Ovary (tissue), 9 donors: ENCODE results near the gene FAM20A. TPM values are rescaled to one million over a fixed set of nuclear protein-coding genes. Genes with fewer than 3 reads are reported as not detected.

Source experiments
- DNase-seq, 5 donors: peaks; one replicate each; pipeline ENCODE4 v3.0.0-alpha.2; 2019 to 2020
- H3K27ac ChIP-seq, 2 donors: fragments of 200-600 bp; one replicate each; pipeline versions ENCODE4 v1.5.1 to v1.8.0; 2019 to 2022
- H3K27me3 ChIP-seq: fragments of 200-600 bp; one replicate; pipeline ENCODE4 v1.8.0; 2022
- H3K36me3 ChIP-seq: fragments of 200-600 bp; sonication (generic); one replicate; pipeline ENCODE4 v1.5.1; 2019
- H3K4me1 ChIP-seq: one replicate; pipeline ENCODE4 v1.8.1; 2013; ENCODE audit warnings: mild to moderate bottlenecking, moderate library complexity; ENCODE audit not compliant: insufficient read depth
- H3K4me3 ChIP-seq: fragments of 200-600 bp; sonication (generic); one replicate; pipeline ENCODE4 v1.5.1; 2017
- H3K9me3 ChIP-seq, 2 donors: fragments of 200-600 bp in 1 of 2; sonication (generic) in 1 of 2; one replicate each; pipeline versions ENCODE4 v1.5.1 to v1.8.1; 2013 to 2019; ENCODE audit warnings: mild to moderate bottlenecking in 1 of 2, moderate library complexity in 1 of 2
- EP300 ChIP-seq: sonication (generic); formaldehyde crosslinking; IDR thresholded peaks from one replicate; pipeline ENCODE4 v1.6.1; 2017; ENCODE audit warnings: antibody characterized with exemption
- POLR2A ChIP-seq: fragments of 450-650 bp; IDR thresholded peaks from one replicate; pipeline ENCODE4 v1.6.1; 2017; ENCODE audit warnings: antibody characterized with exemption, mild to moderate bottlenecking, moderate library complexity
- WGBS, 3 donors: extraction: QIAGEN DNeasy Blood & Tissue Kit in 1 of 3; methylation state at CpG; one replicate each; pipeline versions ENCODE4 v1.1.5 to v1.1.7; 2013 to 2017; 5-methylcytosine and 5-hydroxymethylcytosine counted together
- intact Hi-C, 4 donors: fragments of 100-400 bp; cut with DNase I; formaldehyde crosslinking; loops; one replicate each; pipeline versions ENCODE4 v1.11.0 to v1.15.1; 2022 to 2023
- polyA plus RNA-seq, 2 donors: library from polyadenylated mRNA; stranded (reverse); fragments of 200-250 nt in 1 of 2; fragments of 350-450 nt in 1 of 2; fragmentation: Illumina TruSeq in 1 of 2; extraction: RNeasy Lipid Tissue Mini Kit (QIAGEN cat#74804) in 1 of 2; gene quantifications; one replicate each; pipeline ENCODE4 v1.2.3, GENCODE V29; 2013 to 2014
- total RNA-seq, 7 donors: library from RNA; depleted of rRNA in 2 of 7; stranded (reverse); fragments of >200 nt in 2 of 7; fragmentation: NEBNext Ultra II Directional in 3 of 7; extraction: Animal tissue kit (Norgen Biotek cat#: 25700) in 3 of 7; gene quantifications; one replicate each; pipeline versions ENCODE4 v1.1.0 to v1.2.4, GENCODE V29; 2016 to 2023
- TF ChIP-seq, protein P1 (sequence below), 3 donors: fragments of 450-650 bp in 2 of 3; fragments of 200-600 bp in 1 of 3; IDR thresholded peaks; one replicate each; pipeline versions ENCODE4 v1.5.1 to v1.8.0; 2016 to 2022; ENCODE audit warnings: antibody characterized with exemption in 3 of 3, mild to moderate bottlenecking in 1 of 3
- donor health status: DM: no; HTN: no; CAD: no; lungs with moderate emphysema.
- donor health status: DM: no; HTN: no; CAD: no.
- donor health status: Bipolar disorder and iron deficiency.
- donor health status: DM: yes; HTN: yes; CAD: no.
- donor health status: DM: no; HTN: no; CAD: no.
- donor health status: DM: yes; HTN: yes; CAD: no.

The FAM20A gene
- total and polyA plus RNA-seq, 9 donors, result 4.9 to 75.8 (median 19.7) TPM

DNA sequence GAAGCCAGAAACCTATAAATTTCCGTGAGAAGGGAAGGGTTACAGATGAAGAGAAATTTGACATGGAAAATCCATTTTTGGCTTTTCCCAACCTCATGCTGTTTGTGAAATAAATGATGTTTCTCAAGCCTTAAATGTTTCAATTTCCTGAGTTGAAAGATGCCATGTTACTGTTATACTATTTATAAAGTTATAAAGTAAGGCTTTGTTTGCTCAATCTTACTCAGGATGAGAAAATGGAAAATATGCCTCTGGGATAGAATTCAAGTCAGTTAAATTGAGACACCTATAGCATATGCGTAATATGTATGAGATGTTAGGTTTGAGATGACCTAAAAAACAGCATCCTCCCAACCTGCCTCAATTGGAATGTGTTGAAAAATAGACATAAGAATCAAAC lies 19.9 kb upstream of the FAM20A start:
- H3K4me3 ChIP-seq, result no peak overlapping the region
- intact Hi-C loops, result no loop called here
- no peaks in the 10 kb centered on the region for H3K9me3 ChIP-seq
- H3K36me3 ChIP-seq, result no peaks in the 10 kb centered on the region
- no peak for DNase-seq
- no peak overlapping the region for H3K27ac ChIP-seq
- 75 to 84% (median 84%) methylated on average over 2 of the region's 2 CpGs for WGBS, 3 donors
- peaks cover 3% of the 10 kb centered on the region for H3K4me1 ChIP-seq
- TF ChIP-seq, protein P1, sequence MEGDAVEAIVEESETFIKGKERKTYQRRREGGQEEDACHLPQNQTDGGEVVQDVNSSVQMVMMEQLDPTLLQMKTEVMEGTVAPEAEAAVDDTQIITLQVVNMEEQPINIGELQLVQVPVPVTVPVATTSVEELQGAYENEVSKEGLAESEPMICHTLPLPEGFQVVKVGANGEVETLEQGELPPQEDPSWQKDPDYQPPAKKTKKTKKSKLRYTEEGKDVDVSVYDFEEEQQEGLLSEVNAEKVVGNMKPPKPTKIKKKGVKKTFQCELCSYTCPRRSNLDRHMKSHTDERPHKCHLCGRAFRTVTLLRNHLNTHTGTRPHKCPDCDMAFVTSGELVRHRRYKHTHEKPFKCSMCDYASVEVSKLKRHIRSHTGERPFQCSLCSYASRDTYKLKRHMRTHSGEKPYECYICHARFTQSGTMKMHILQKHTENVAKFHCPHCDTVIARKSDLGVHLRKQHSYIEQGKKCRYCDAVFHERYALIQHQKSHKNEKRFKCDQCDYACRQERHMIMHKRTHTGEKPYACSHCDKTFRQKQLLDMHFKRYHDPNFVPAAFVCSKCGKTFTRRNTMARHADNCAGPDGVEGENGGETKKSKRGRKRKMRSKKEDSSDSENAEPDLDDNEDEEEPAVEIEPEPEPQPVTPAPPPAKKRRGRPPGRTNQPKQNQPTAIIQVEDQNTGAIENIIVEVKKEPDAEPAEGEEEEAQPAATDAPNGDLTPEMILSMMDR (IDR thresholded peaks at IDR 0.05), result no peak
- no peak for TF ChIP-seq EP300
- no peak for TF ChIP-seq POLR2A
- no peaks in the 10 kb centered on the region for H3K27me3 ChIP-seq

DNA sequence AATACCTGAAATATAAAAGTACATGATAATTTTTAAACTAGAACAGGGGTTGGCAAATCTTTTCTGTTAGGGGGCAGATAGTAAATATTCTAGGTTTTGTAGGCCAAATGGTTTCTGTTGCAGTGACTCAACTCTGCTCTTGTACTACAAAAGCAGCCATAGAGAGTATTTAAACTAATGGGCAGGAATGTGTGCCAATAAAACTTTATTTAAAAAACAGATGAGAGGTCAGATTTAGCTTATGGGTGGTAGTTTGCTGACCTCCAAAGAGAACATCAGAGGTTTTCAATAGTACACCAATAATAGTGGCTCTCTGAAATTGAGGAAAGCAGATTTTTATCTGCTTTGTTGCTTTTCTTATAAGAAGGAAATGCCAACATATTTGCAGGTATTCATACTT lies 15.2 kb upstream of the FAM20A start:
- TF ChIP-seq, protein P1 (IDR thresholded peaks at IDR 0.05), result no peak
- TF ChIP-seq EP300 (no peak), POLR2A (no peak)

DNA sequence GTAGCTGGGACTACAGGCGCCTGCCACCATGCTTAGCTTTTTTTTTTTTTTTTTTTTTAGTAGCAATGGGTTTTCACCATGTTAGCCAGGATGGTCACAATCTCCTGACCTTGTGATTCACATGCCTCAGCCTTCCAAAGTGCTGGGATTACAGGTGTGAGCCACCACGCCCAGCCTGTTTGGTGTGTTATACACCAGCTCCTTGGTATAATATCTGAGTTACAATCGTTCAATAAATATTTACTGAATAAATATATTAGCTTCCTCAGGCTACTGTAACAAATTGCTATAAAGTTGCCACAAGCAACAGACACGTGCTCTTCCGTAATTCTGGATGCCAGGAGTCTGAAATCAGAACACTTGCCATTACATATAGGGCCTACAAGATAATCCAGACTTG lies 13.6 kb upstream of the FAM20A start:
- TF ChIP-seq, protein P1 (IDR thresholded peaks at IDR 0.05), result no peak
- TF ChIP-seq EP300, result no peak
- no peak for TF ChIP-seq POLR2A
- Histone ChIP-seq H3K4me3 (no peak overlapping the region), H3K4me1 (no peaks in the 10 kb centered on the region), H3K27me3 (no peaks in the 10 kb centered on the region), H3K9me3 (peaks cover 0 to 3% of the 10 kb centered on the region in 2 donors), H3K27ac (no peak overlapping the region), H3K36me3 (no peaks in the 10 kb centered on the region)
- 94 to 97% (median 94%) methylated on average over 5 of the region's 5 CpGs for WGBS, 3 donors
- no peak for DNase-seq
- intact Hi-C loops, result no loop called here

More for the DNA sequence above, 15.2 kb upstream of the FAM20A start:
- no peaks in the 10 kb centered on the region for H3K27me3 ChIP-seq
- no peak overlapping the region for H3K4me3 ChIP-seq
- intact Hi-C loops, result no loop called here
- H3K4me1 ChIP-seq, result no peaks in the 10 kb centered on the region
- no peaks in the 10 kb centered on the region for H3K36me3 ChIP-seq
- no peak for DNase-seq
- no peak overlapping the region for H3K27ac ChIP-seq
- H3K9me3 ChIP-seq, result no peaks in the 10 kb centered on the region

DNA sequence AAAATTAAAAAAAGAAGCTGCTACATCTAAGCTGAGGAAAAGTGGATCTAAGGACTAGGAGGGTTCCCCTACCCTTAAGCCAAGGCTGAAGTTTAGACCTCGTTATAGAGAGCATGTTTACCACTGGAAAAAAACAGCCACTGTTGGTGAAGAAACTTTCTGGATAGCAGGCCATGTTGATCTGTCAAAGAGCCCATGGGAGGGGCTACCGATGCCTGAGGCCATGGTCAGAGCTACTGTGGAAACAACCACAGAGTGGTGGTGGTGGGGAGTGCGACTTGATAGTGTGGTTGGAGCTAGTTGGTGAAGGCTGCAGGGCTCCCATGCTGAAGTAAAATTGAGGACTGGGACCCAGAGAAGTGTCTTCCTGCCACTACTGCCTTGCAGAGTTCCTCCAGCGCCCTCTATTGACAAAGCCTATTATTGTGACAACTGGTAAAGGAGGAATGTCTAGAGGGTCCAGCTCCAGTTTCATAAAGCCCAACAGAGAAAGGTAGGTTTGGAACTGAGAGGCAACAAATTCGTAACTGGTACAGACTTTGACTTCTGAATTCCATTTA lies 12.7 kb upstream of the FAM20A start:
- 47 to 53% (median 52%) methylated on average over 5 of the region's 5 CpGs for WGBS, 3 donors

More for the DNA sequence above, 12.7 kb upstream of the FAM20A start:
- H3K9me3 ChIP-seq, result peaks cover 0 to 3% of the 10 kb centered on the region in 2 donors
- no peaks in the 10 kb centered on the region for H3K4me1 ChIP-seq
- peak in 1 of 5 donors; percentile 43 for DNase-seq
- H3K4me3 ChIP-seq, result no peak overlapping the region
- no peak overlapping the region for H3K27ac ChIP-seq
- TF ChIP-seq, protein P1 (IDR thresholded peaks at IDR 0.05), result peak in 2 of 3 donors; percentile 16 to 35
- no peak for TF ChIP-seq POLR2A
- no peaks in the 10 kb centered on the region for H3K27me3 ChIP-seq
- intact Hi-C loops, result no loop called here
- no peaks in the 10 kb centered on the region for H3K36me3 ChIP-seq
